DND-41 (cell line): ENCODE data around the gene REXO4.
A peak's percentile ranks its signal among the peaks of the same experiment; 100 is the strongest.

Experiments used
- ATAC-seq: fragments of 200-7000 bp; cut with Tn5 transposase; 3 replicates; pipeline ENCODE4 v1.9.1; 2021; ENCODE audit warnings: low read depth; ENCODE audit not compliant: insufficient read depth
- DNase-seq: peaks from one replicate; pipeline ENCODE4 v3.0.0-alpha.2; 2020
- H2AFZ ChIP-seq: 2 replicates; pipeline ENCODE4 v1.6.0; 2012; ENCODE audit warnings: low read depth, low read length
- H3K27ac ChIP-seq: 2 replicates; pipeline ENCODE4 v1.5.1; 2012; ENCODE audit warnings: low read length, inconsistent platforms
- H3K27me3 ChIP-seq: fragments of 200-600 bp; sonication (generic); 2 replicates; pipeline ENCODE4 v1.6.0; 2012; ENCODE audit warnings: low read length, mild to moderate bottlenecking, inconsistent platforms; ENCODE audit not compliant: insufficient read depth, poor library complexity
- H3K36me3 ChIP-seq: 2 replicates; pipeline ENCODE4 v1.5.1; 2012; ENCODE audit warnings: low read length, inconsistent platforms; ENCODE audit not compliant: insufficient read depth
- H3K4me1 ChIP-seq: 2 replicates; pipeline ENCODE4 v1.5.1; 2012; ENCODE audit warnings: mild to moderate bottlenecking, low read length; ENCODE audit not compliant: insufficient read depth
- H3K4me2 ChIP-seq: 2 replicates; pipeline ENCODE4 v1.6.0; 2012; ENCODE audit warnings: mild to moderate bottlenecking, moderate library complexity, low read length, inconsistent platforms; ENCODE audit not compliant: insufficient read depth
- H3K4me3 ChIP-seq, 2 experiments: fragments of 200-600 bp in 1 of 2; shearing (Covaris generic) in 1 of 2; 2 replicates each; pipeline ENCODE4 v1.5.1; 2012 to 2016; ENCODE audit warnings: inconsistent platforms in 2 of 2, low read length in 2 of 2, mild to moderate bottlenecking in 2 of 2, low read depth in 1 of 2, moderate library complexity in 1 of 2
- H3K79me2 ChIP-seq: 2 replicates; pipeline ENCODE4 v1.6.0; 2012; ENCODE audit warnings: low read length, inconsistent platforms; ENCODE audit not compliant: insufficient read depth
- H3K9ac ChIP-seq: 2 replicates; pipeline ENCODE4 v1.6.0; 2012; ENCODE audit warnings: low read depth, mild to moderate bottlenecking, inconsistent platforms, low read length, moderate library complexity
- H3K9me3 ChIP-seq: 2 replicates; pipeline ENCODE4 v1.5.1; 2012; ENCODE audit warnings: low read length, moderate library complexity, mild to moderate bottlenecking, inconsistent platforms; ENCODE audit not compliant: insufficient read depth, severe bottlenecking
- H4K20me1 ChIP-seq: 2 replicates; pipeline ENCODE4 v1.6.0; 2012; ENCODE audit warnings: low read length; ENCODE audit not compliant: insufficient read depth
- CTCF ChIP-seq: IDR thresholded peaks from 2 replicates; pipeline ENCODE4 v1.5.1; 2012; ENCODE audit warnings: borderline replicate concordance, low read length, moderate library complexity, mild to moderate bottlenecking; ENCODE audit not compliant: poor library complexity, severe bottlenecking; ENCODE audit errors: extremely low read depth
- EZH2 ChIP-seq: IDR thresholded peaks from 3 replicates; pipeline ENCODE4 v1.6.1; 2012; ENCODE audit warnings: borderline replicate concordance, low read depth, mild to moderate bottlenecking, moderate library complexity, low read length, inconsistent platforms; ENCODE audit not compliant: severe bottlenecking

REXO4 gene

DNA sequence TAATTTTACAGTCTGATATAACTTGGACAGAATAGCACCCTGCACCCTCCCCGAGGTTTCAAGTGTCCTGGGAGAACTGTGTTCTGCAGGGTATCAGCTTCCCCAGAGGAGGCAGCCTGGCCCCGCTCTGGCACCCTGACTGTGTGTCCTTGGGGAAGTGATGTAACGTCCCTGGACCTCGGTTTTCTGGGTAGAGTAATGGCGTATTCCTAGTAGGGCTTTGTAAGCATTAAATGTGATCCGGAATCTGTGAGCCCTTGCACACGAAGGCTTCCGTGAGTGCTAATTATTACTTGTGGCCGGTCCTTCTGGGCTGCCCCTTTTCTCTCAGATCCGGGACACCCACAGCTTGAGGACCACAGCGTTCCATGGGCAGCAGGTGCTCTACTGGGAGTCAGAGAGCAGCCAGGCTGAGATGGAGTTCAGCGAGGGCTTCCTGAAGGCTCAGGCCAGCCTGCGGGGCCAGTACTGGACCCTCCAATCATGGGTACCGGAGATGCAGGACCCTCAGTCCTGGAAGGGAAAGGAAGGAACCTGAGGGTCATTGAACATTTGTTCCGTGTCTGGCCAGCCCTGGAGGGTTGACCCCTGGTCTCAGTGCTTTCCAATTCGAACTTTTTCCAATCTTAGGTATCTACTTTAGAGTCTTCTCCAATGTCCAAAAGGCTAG, 41.0 kb upstream of the REXO4 start:
- Histone ChIP-seq H3K27ac (peak overlapping the region; percentile 44; the same call in 1 of the 2 replicates), H3K36me3 (no peaks in the 10 kb centered on the region)

DNA sequence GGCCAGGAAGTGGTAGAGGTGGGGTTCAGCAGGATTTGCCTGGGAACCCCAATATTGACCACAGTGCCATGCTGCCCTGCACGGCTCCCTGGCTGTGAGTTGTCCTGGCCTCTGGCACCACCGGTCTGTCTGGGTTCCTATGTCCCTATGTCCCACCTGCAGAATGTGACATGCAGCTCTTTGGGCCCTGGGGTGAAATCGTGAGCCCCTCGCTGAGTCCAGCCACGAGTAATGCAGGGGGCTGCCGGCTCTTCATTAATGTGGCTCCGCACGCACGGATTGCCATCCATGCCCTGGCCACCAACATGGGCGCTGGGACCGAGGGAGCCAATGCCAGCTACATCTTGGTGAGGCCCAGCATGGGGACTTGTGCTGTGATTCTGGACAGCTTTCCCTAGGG, 39.9 kb upstream of the REXO4 start:
- 0 out of 2 replicates have a peak, but pooled peaks cover 6% of the 10 kb centered on the region for H4K20me1 ChIP-seq
- H3K79me2 ChIP-seq = no peaks in the 10 kb centered on the region
- peaks cover 21% of the 10 kb centered on the region for H3K4me1 ChIP-seq
- H3K36me3 ChIP-seq = no peaks in the 10 kb centered on the region
- no peak for ATAC-seq
- DNase-seq = no peak
- H3K27ac ChIP-seq = no peak overlapping the region
- H3K4me3 ChIP-seq = no peak overlapping the region
- no peak overlapping the region for H2AFZ ChIP-seq
- H3K27me3 ChIP-seq = no peaks in the 10 kb centered on the region
- TF ChIP-seq CTCF (no peak), EZH2 (no peak)
- H3K4me2 ChIP-seq = no peak overlapping the region
- no peaks in the 10 kb centered on the region for H3K9me3 ChIP-seq
- no peak overlapping the region for H3K9ac ChIP-seq

More for the DNA sequence above, 41.0 kb upstream of the REXO4 start:
- no peaks in the 10 kb centered on the region for H3K9me3 ChIP-seq
- H2AFZ ChIP-seq = 0 out of 2 replicates have a peak overlapping the region, but pooled peaks have one; percentile 39
- DNase-seq (no peak), ATAC-seq (no peak)
- peak overlapping the region; percentile 30 to 74; a peak in 3 of 4 replicates for H3K4me3 ChIP-seq
- no peaks in the 10 kb centered on the region for H3K79me2 ChIP-seq
- H3K27me3 ChIP-seq = no peaks in the 10 kb centered on the region
- 0 out of 2 replicates have a peak, but pooled peaks cover 6% of the 10 kb centered on the region for H4K20me1 ChIP-seq
- peaks cover 21% of the 10 kb centered on the region for H3K4me1 ChIP-seq
- H3K4me2 ChIP-seq = peak overlapping the region; percentile 94
- TF ChIP-seq CTCF (no peak), EZH2 (no peak)
- H3K9ac ChIP-seq = peak overlapping the region; percentile 42

DNA sequence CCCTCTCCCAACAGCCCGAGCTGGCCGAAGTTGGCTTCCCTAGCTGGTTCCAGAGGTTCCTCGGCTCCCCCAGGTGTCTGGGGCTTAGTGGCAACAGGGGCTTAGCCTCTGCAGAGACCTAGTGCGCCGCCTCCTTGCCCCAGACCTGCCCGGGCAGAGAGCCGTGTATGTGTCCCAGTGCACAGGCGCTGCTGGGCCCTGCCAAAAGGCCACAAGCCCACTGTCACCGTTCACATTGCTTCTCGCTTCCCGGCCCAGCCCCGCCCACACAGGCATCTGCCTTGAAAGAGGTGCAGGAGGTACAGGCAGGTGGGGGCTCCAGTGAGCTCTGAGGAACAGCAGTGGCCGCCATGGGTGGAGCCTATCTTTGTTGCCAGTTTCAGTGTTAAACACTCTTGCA, 39.4 kb upstream of the REXO4 start:
- Histone ChIP-seq H2AFZ (no peak overlapping the region), H3K27ac (no peak overlapping the region), H3K4me1 (peaks cover 21% of the 10 kb centered on the region), H3K27me3 (no peaks in the 10 kb centered on the region), H4K20me1 (0 out of 2 replicates have a peak, but pooled peaks cover 6% of the 10 kb centered on the region), H3K9ac (no peak overlapping the region), H3K36me3 (no peaks in the 10 kb centered on the region), H3K4me3 (no peak overlapping the region), H3K79me2 (no peaks in the 10 kb centered on the region), H3K4me2 (no peak overlapping the region), H3K9me3 (no peaks in the 10 kb centered on the region)
- TF ChIP-seq EZH2 = no peak
- TF ChIP-seq CTCF = no peak
- DNase-seq (no peak), ATAC-seq (no peak)
